HG03196 (cell line): ENCODE data around the gene DLGAP1.

Source experiments
- ATAC-seq: cut with Tn5 transposase; IDR thresholded peaks from one replicate; pipeline ENCODE4 v1.9.1; 2021; ENCODE audit not compliant: unreplicated experiment

The DLGAP1 gene

DNA sequence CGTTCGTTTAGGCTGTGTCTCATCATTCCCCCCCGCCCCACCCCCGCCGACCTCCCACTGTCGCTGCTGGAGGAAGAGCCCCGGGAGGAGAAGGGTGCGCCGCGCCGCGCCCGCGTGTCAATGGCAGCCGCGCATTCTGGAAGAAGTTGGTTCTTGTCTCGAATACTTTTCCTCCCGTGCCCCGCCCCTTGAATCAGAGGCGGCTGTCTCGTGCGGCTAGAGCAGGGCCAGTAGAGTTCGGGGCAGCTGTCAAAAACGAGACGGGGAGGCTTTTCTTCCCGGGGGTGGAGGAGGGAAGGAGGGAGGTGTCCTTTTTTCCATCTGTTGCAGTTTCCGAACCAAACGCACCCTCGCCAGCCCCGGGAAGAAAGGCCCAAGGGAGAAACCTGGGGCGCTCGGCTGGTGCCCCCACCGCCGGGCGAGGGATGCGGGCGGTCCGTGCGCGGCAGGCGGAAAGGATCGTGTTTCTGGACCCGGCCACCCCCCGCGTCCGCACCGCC lies 1005.5 kb downstream of the DLGAP1 start:
- ATAC-seq, result no peak

DNA sequence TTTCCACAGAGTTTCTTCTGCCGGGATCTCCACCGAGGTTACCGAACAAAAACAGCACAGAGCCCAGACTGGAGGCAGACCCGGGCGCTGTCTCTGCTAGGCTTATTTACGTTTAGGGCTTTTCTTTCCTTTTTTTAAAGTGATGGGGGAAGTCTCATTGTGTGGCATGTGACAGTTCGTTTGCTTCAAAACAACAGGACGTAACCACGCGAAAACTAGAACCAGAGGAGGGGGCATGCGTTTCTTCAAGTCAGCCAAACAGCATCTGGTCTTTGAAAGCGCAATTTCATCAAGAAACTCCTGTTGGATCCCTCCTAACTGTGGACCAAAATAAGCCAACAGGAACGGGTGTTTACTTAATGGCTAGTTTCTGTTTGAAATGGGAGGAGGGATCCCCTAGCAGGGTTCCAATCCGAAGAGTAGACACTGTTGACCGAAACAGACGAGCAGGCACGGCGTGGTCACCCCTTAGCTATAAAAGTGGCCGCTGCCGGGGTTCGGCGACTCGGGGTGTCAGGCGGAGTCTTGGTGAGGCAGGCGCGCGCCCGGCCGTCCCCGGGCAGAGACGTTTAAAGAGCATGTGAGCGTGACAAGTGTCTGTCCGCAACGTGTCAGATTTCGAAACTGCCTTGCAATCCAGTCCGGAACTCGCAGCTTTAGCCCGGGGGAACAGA lies 1006.1 kb downstream of the DLGAP1 start:
- ATAC-seq, result peak; percentile 51

DNA sequence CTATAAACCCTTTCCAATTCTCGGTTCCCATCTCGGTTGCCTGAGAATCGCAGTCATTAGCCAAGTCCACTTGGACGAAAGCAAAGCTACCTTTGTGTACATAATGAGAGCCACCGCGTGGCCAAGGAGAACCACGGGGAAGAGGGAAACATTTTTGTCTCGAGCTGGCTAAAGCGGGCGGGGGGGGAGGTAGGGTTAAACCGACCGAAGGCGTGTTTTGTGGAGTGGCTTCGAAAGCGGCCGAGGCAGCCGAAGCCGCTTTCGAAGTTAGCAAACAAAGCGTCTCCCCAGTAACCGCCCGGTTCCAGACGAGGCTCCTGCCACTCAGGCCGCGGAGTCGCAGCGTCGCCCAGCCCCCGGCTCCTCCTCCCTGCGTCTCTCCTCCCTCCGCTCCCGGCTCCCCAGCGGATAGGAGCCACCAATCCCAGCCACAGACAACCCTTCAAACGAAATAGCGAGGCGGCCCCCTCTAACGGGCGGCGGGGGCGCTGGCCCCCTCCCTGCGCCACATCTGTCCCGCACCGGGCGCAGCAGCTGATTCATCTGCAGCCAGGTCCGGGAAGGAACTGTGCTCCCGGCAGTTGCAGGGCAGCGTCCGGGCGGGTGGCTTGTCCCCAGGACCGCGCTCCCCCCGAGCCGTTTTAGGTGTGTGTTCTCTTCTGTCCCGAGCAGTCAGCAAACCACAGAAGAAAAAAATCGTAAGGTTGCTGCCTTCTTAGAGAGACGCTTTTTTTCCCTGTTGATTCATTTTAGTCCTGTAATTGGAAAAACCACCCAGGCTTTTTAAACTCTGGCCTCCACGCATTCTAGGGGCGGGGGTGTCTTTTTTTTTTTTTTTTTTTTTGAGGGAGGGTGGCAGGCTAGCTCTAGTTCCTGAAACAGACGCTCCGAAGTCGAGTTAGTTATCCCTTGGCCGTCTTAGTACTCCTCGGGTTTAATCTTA lies 1006.9 kb downstream of the DLGAP1 start:
- peak; percentile 70 for ATAC-seq

DNA sequence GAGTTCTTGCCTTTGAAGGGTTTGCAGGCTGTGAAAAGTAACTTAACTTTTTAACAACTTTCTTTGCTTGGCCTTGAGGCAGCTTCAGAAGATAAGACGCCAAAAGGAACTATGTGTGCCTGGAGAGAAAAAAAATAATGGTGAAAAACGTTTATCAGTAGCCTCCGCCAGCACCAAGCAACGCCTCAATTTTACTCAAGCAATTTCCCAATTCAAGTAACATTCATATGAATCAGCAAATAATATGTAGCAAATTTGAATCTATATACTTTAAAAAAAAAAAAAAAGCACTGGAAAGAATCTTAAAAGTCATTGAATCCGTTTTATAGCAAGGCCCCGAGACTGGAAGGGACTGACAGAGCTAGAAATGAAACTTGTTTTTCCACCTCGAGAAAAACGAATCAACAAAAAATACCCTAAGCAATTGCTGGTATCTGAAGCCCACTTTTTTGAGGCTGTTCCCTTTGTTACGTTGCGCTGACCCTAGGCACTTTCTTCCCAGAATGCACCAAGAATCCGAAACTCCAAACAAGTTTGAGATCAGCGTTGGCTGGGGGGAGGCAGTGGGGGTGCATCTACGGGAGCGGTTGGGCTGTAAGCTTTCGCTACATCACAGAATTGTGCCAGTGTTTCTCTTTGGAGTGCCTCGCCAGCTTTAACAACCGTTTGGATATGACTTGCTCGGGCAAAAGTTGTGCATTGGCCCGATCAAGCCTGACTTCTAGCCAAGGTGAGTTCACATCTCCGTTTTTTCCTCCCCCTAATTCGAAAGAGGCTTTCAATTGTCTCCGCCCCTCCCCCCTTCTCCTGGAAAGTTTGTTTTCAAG lies 1007.8 kb downstream of the DLGAP1 start:
- no peak for ATAC-seq
